Myocyte (in vitro differentiated cells): ENCODE measurements around the gene LAT. TPM values are rescaled to one million over a fixed set of nuclear protein-coding genes. Genes with fewer than 3 reads are reported as not detected.
A peak's percentile ranks its signal among the peaks of the same experiment; 100 is the strongest.
"Not testable (repeated sequence)": the region's sequence is repeated elsewhere in the genome, so short reads cannot be mapped to it uniquely, and the experiment has no call there.

ENCODE experiments used
- DNase-seq: peaks from one replicate; pipeline ENCODE4 v3.0.0-alpha.2; 2012; ENCODE audit warnings: low read depth
- total RNA-seq: library from RNA; depleted of rRNA; stranded (reverse); fragments of >200 nt; gene quantifications from 2 replicates; pipeline ENCODE4 v1.2.3, GENCODE V29; 2014

The LAT gene
- total RNA-seq, 1 donor from 2014 or later: 1.8 TPM

- DNase-seq: no peak
Measured at GRCh38 chr16:28977703-28978662, 6.9 kb upstream of the LAT start.

- DNase-seq: not testable (repeated sequence)
Measured at GRCh38 chr16:28980330-28980729, 4.5 kb upstream of the LAT start.

GRCh38 chr16:28980929-28981328 is 3.9 kb upstream of the LAT start:
- DNase-seq: no peak

- no peak for DNase-seq
Measured at GRCh38 chr16:28981517-28981916, 3.3 kb upstream of the LAT start.

- no peak for DNase-seq
Measured at GRCh38 chr16:28982418-28982817, 2.4 kb upstream of the LAT start.

GRCh38 chr16:28982949-28983348 is 1.9 kb upstream of the LAT start:
- DNase-seq: no peak

- no peak for DNase-seq
Measured at GRCh38 chr16:28983644-28984043, 1.2 kb upstream of the LAT start.

GRCh38 chr16:28984091-28984490 is 761 bp upstream of the LAT start:
- DNase-seq: no peak

- DNase-seq: no peak
Measured at GRCh38 chr16:28985211-28986041, 574 bp downstream of the LAT start.

- DNase-seq: no peak
Measured at GRCh38 chr16:28986046-28986445, 1.2 kb downstream of the LAT start.

- DNase-seq: no peak
Measured at GRCh38 chr16:28986492-28986891, 1.6 kb downstream of the LAT start.

- DNase-seq: no peak
Measured at GRCh38 chr16:28987170-28987853, 2.5 kb downstream of the LAT start.

- DNase-seq: no peak
Measured at GRCh38 chr16:28989363-28989762, 4.5 kb downstream of the LAT start.

- DNase-seq: no peak
Measured at GRCh38 chr16:28990375-28991040, 5.7 kb downstream of the LAT start.

- DNase-seq: no peak
Measured at GRCh38 chr16:28991687-28992086, 6.8 kb downstream of the LAT start.

- DNase-seq: no peak
Measured at GRCh38 chr16:28992496-28992895, 7.6 kb downstream of the LAT start.

- DNase-seq: no peak
Measured at GRCh38 chr16:28998837-28999236, 14.0 kb downstream of the LAT start.

GRCh38 chr16:28999577-28999976 is 14.7 kb downstream of the LAT start:
- peak; percentile 19 for DNase-seq

- DNase-seq: no peak
Measured at GRCh38 chr16:29000019-29000418, 15.2 kb downstream of the LAT start.

- DNase-seq: not testable (repeated sequence)
Measured at GRCh38 chr16:29004496-29005139, 19.8 kb downstream of the LAT start.
